IMR-90 (cell line): ENCODE results near the gene STYK1. TPM values are rescaled to one million over a fixed set of nuclear protein-coding genes. Genes with fewer than 3 reads are reported as not detected.

Experiments used
- ATAC-seq: fragments of 200-7000 bp; cut with Tn5 transposase; 2 replicates; pipeline ENCODE4 v1.9.1; 2020; ENCODE audit warnings: low read depth, mild to moderate bottlenecking, moderate library complexity
- BruUV-seq: library from RNA; stranded (reverse); fragments of 400-500 nt; replicated peaks from 2 replicates; lab custom pipeline; 2021; lab: Mats Ljungman, UMichigan
- CTCF ChIA-PET: fragments of 300-600 bp; formaldehyde crosslinking; extraction: SDS; loops from one replicate; lab custom pipeline; 2021; ENCODE audit warnings: antibody characterized with exemption; lab: Yijun Ruan, JAX
- POLR2A ChIA-PET: fragments of 300-600 bp; sonication (Branson Sonifier 250); formaldehyde crosslinking; loops from one replicate; lab custom pipeline; 2022; ENCODE audit warnings: antibody characterized with exemption; ENCODE audit not compliant: unreplicated experiment; lab: Charles Lee
- DNase-seq: peaks from one replicate; pipeline ENCODE4 v3.0.0; 2013
- H2AFZ ChIP-seq: replicated peaks from 2 replicates; pipeline ENCODE3; 2013; ENCODE audit warnings: low read length, mild to moderate bottlenecking; ENCODE audit not compliant: poor library complexity
- H2AK5ac ChIP-seq: 2 replicates; pipeline ENCODE4 v1.6.1; 2013; ENCODE audit warnings: low read depth, low read length, inconsistent platforms
- H2AK9ac ChIP-seq: replicated peaks from 2 replicates; pipeline ENCODE3; 2013; ENCODE audit warnings: mild to moderate bottlenecking, low read depth, low read length, moderate library complexity; ENCODE audit not compliant: poor library complexity
- H2BK120ac ChIP-seq: 2 replicates; pipeline ENCODE4 v1.6.1; 2013; ENCODE audit warnings: low read depth, low read length, inconsistent platforms
- H2BK15ac ChIP-seq: 3 replicates; pipeline ENCODE4 v1.6.1; 2013; ENCODE audit warnings: low read depth, low read length, inconsistent platforms
- H2BK20ac ChIP-seq: 2 replicates; pipeline ENCODE4 v1.6.1; 2013; ENCODE audit warnings: low read depth, mild to moderate bottlenecking, inconsistent platforms, low read length, moderate library complexity
- H2BK5ac ChIP-seq: 2 replicates; pipeline ENCODE4 v1.6.1; 2013; ENCODE audit warnings: mild to moderate bottlenecking, low read depth, low read length, inconsistent platforms; ENCODE audit not compliant: poor library complexity, severe bottlenecking
- H3K14ac ChIP-seq: replicated peaks from 2 replicates; pipeline ENCODE4 v1.6.1; 2013; ENCODE audit warnings: low read depth, low read length, inconsistent platforms
- H3K18ac ChIP-seq: 2 replicates; pipeline ENCODE4 v1.6.1; 2013; ENCODE audit warnings: low read depth, low read length, control low read depth
- H3K23ac ChIP-seq: 2 replicates; pipeline ENCODE4 v1.6.1; 2013; ENCODE audit warnings: low read depth, low read length, inconsistent platforms
- H3K27ac ChIP-seq: 2 replicates; pipeline ENCODE4 v1.5.1; 2013; ENCODE audit warnings: mild to moderate bottlenecking, control low read depth, low read length; ENCODE audit not compliant: insufficient read depth
- H3K27me3 ChIP-seq: 2 replicates; pipeline ENCODE4 v1.6.1; 2013; ENCODE audit warnings: low read length; ENCODE audit not compliant: control insufficient read depth, insufficient read depth
- H3K36me3 ChIP-seq: 2 replicates; pipeline ENCODE4 v1.6.1; 2013; ENCODE audit warnings: low read length, mixed read lengths; ENCODE audit not compliant: control insufficient read depth, insufficient read depth
- H3K4ac ChIP-seq: 2 replicates; pipeline ENCODE4 v1.6.1; 2013; ENCODE audit warnings: low read depth, low read length, inconsistent platforms
- H3K4me1 ChIP-seq: 2 replicates; pipeline ENCODE4 v1.6.1; 2013; ENCODE audit warnings: low read length, mixed read lengths; ENCODE audit not compliant: control insufficient read depth, insufficient read depth
- H3K4me2 ChIP-seq: 2 replicates; pipeline ENCODE4 v1.6.1; 2013; ENCODE audit warnings: low read depth, mild to moderate bottlenecking, control low read depth, low read length, moderate library complexity
- H3K4me3 ChIP-seq: 2 replicates; pipeline ENCODE4 v1.5.1; 2013; ENCODE audit warnings: low read depth, mild to moderate bottlenecking, control low read depth, low read length, moderate library complexity; ENCODE audit not compliant: insufficient read depth
- H3K56ac ChIP-seq: 2 replicates; pipeline ENCODE4 v1.6.1; 2013; ENCODE audit warnings: low read length, inconsistent platforms; ENCODE audit not compliant: insufficient read depth; ENCODE audit errors: extremely low read depth
- H3K79me1 ChIP-seq, 2 experiments: 2 replicates each; pipeline ENCODE4 v1.6.1; 2013; ENCODE audit warnings: low read length in 2 of 2, inconsistent platforms in 1 of 2, low read depth in 1 of 2
- H3K9ac ChIP-seq: 2 replicates; pipeline ENCODE4 v1.6.1; 2013; ENCODE audit warnings: low read depth, low read length, control low read depth
- H3K9me1 ChIP-seq: 2 replicates; pipeline ENCODE4 v1.6.1; 2013; ENCODE audit warnings: low read length, inconsistent platforms; ENCODE audit not compliant: insufficient read depth
- H3K9me3 ChIP-seq: 2 replicates; pipeline ENCODE4 v1.6.1; 2013; ENCODE audit warnings: low read length; ENCODE audit not compliant: control insufficient read depth, insufficient read depth
- H4K20me1 ChIP-seq: 2 replicates; pipeline ENCODE4 v1.6.1; 2013; ENCODE audit warnings: low read length, inconsistent platforms; ENCODE audit not compliant: insufficient read depth
- H4K5ac ChIP-seq: 2 replicates; pipeline ENCODE4 v1.6.1; 2013; ENCODE audit warnings: mild to moderate bottlenecking, low read depth, low read length, control low read depth
- H4K8ac ChIP-seq, 2 experiments: 2 replicates each; pipeline ENCODE4 v1.6.1; 2013; ENCODE audit warnings: low read depth in 2 of 2, low read length in 2 of 2, control low read depth in 1 of 2, inconsistent platforms in 1 of 2
- H4K91ac ChIP-seq: 2 replicates; pipeline ENCODE4 v1.6.1; 2013; ENCODE audit warnings: low read depth, low read length, inconsistent platforms; ENCODE audit not compliant: insufficient read depth
- BHLHE40 ChIP-seq: fragments of 150-350 bp; IDR thresholded peaks from 2 replicates; pipeline ENCODE4 v1.6.1; 2016; ENCODE audit warnings: mild to moderate bottlenecking, low read depth, low read length
- CEBPB ChIP-seq: IDR thresholded peaks from 2 replicates; pipeline ENCODE4 v1.6.1; 2012; ENCODE audit warnings: low read depth, low read length, improper control_type of control experiment
- CHD1 ChIP-seq: IDR thresholded peaks from 2 replicates; pipeline ENCODE4 v1.6.1; 2012; ENCODE audit warnings: low read depth, low read length, improper control_type of control experiment
- FOS ChIP-seq: fragments of 150-350 bp; IDR thresholded peaks from 2 replicates; pipeline ENCODE4 v1.6.1; 2016; ENCODE audit warnings: low read depth, low read length
- MAFK ChIP-seq: IDR thresholded peaks from 2 replicates; pipeline ENCODE4 v1.6.1; 2012; ENCODE audit warnings: low read depth, low read length, improper control_type of control experiment
- MXI1 ChIP-seq: IDR thresholded peaks from 2 replicates; pipeline ENCODE4 v1.6.1; 2012; ENCODE audit warnings: low read depth, mild to moderate bottlenecking, low read length, moderate library complexity, borderline replicate concordance
- NFE2L2 ChIP-seq: fragments of 150-350 bp; IDR thresholded peaks from 2 replicates; pipeline ENCODE4 v1.6.1; 2016; ENCODE audit warnings: low read depth, mild to moderate bottlenecking, low read length
- POLR2A ChIP-seq: IDR thresholded peaks from 2 replicates; pipeline ENCODE4 v1.6.1; 2012; ENCODE audit warnings: mild to moderate bottlenecking, low read depth, low read length
- RCOR1 ChIP-seq: IDR thresholded peaks from 2 replicates; pipeline ENCODE4 v1.6.1; 2012; ENCODE audit warnings: mild to moderate bottlenecking, low read length, improper control_type of control experiment; ENCODE audit not compliant: insufficient replicate concordance
- WGBS, 2 experiments: methylation state at CpG; one replicate each; pipeline versions ENCODE4 v1.1.5 to v1.1.7; 2013; ENCODE audit warnings: missing lambda C conversion rate in 2 of 2; ENCODE audit not compliant: insufficient read length in 1 of 2; ENCODE audit errors: extremely low coverage in 2 of 2; 5-methylcytosine and 5-hydroxymethylcytosine counted together
- dilution Hi-C: fragments of 300-500 bp; cut with HindIII; formaldehyde crosslinking; loops from one replicate; pipeline ENCODE4 v1.14.3; 2018; ENCODE audit warnings: low sequenced_read_pairs; ENCODE audit not compliant: unreplicated experiment
- in situ Hi-C: fragments of 300-500 bp; cut with MboI; formaldehyde crosslinking; loops from 3 replicates; pipeline ENCODE4 v1.14.3; 2019; ENCODE audit warnings: low sequenced_read_pairs, inconsistent platforms, mixed read lengths
- intact Hi-C: fragments of 100-400 bp; cut with micrococcal nuclease; formaldehyde crosslinking; loops from 2 replicates; pipeline ENCODE4 v1.10.0; 2022
- polyA plus RNA-seq, 3 experiments: library from polyadenylated mRNA; depleted of rRNA; stranded (reverse); fragments of >200 nt; gene quantifications; 2 replicates each; pipeline ENCODE4 v1.2.3, GENCODE V29; 2012; ENCODE audit warnings: low replicate concordance in 1 of 3
- total RNA-seq: library from RNA; depleted of rRNA; stranded (reverse); fragments of >200 nt; gene quantifications from 2 replicates; pipeline ENCODE4 v1.2.3, GENCODE V29; 2012
- TF ChIP-seq, protein P1 (sequence below): fragments of 150-350 bp; IDR thresholded peaks from 2 replicates; pipeline ENCODE4 v1.6.1; 2016; ENCODE audit warnings: low read depth, mild to moderate bottlenecking, low read length, moderate library complexity, borderline replicate concordance
- TF ChIP-seq, protein P2 (sequence below): conservative IDR thresholded peaks from 2 replicates; pipeline ENCODE4 v1.5.1; 2012; ENCODE audit warnings: mild to moderate bottlenecking, low read depth, low read length, improper control_type of control experiment

STYK1 gene
- total and polyA plus RNA-seq, 2 of the 4 experiments (the other 2 are of a cell fraction) = 0.36 to 0.72 TPM

DNA sequence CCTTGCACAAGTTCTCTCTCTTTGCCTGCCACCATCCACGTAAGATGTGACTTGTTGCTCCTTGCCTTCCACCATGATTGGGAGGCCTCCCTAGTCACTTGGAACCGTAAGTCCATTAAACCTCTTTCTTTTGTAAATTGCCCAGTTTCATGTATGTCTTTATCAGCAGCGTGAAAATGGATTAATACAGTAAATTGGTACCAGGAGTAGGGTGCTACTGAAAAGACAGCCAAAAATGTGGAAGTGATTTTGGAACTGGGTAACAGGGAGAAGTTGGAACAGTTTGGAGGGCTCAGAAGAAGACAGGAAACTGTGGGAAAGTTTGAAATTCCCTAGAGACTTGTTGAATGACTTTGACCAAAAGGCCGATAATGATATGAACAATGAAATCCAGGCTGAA is 27.9 kb downstream of the STYK1 start:
- no peak overlapping the region for H3K56ac ChIP-seq
- H3K36me3 ChIP-seq = no peaks in the 10 kb centered on the region
- H2BK5ac ChIP-seq = no peak overlapping the region
- 67% methylated on average over 2 of the region's 4 CpGs; no CpG with 5 or more reads in 1 of the 2 experiments for WGBS, 2 experiments
- no peak for DNase-seq
- no peak overlapping the region for H3K4me3 ChIP-seq
- no peaks in the 10 kb centered on the region for H4K20me1 ChIP-seq
- TF ChIP-seq CEBPB (no peak), BHLHE40 (no peak), POLR2A (no peak), NFE2L2 (no peak), MAFK (no peak), CHD1 (no peak), RCOR1 (no peak), FOS (no peak), MXI1 (no peak)
- TF ChIP-seq, protein P1, sequence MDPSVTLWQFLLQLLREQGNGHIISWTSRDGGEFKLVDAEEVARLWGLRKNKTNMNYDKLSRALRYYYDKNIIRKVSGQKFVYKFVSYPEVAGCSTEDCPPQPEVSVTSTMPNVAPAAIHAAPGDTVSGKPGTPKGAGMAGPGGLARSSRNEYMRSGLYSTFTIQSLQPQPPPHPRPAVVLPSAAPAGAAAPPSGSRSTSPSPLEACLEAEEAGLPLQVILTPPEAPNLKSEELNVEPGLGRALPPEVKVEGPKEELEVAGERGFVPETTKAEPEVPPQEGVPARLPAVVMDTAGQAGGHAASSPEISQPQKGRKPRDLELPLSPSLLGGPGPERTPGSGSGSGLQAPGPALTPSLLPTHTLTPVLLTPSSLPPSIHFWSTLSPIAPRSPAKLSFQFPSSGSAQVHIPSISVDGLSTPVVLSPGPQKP = no peak
- TF ChIP-seq, protein P2, sequence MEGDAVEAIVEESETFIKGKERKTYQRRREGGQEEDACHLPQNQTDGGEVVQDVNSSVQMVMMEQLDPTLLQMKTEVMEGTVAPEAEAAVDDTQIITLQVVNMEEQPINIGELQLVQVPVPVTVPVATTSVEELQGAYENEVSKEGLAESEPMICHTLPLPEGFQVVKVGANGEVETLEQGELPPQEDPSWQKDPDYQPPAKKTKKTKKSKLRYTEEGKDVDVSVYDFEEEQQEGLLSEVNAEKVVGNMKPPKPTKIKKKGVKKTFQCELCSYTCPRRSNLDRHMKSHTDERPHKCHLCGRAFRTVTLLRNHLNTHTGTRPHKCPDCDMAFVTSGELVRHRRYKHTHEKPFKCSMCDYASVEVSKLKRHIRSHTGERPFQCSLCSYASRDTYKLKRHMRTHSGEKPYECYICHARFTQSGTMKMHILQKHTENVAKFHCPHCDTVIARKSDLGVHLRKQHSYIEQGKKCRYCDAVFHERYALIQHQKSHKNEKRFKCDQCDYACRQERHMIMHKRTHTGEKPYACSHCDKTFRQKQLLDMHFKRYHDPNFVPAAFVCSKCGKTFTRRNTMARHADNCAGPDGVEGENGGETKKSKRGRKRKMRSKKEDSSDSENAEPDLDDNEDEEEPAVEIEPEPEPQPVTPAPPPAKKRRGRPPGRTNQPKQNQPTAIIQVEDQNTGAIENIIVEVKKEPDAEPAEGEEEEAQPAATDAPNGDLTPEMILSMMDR = no peak
- POLR2A ChIA-PET = no interaction called here
- no peak overlapping the region for H3K4me2 ChIP-seq
- H4K91ac ChIP-seq = no peak overlapping the region
- H2BK120ac ChIP-seq = no peak overlapping the region
- H2AFZ ChIP-seq = no peak overlapping the region
- no peaks in the 10 kb centered on the region for H3K27me3 ChIP-seq
- in situ Hi-C loops (no loop called here), intact Hi-C loops (no loop called here), dilution Hi-C loops (no loop called here)
- no peak overlapping the region for H2BK15ac ChIP-seq
- no peak overlapping the region for H2BK20ac ChIP-seq
- H3K23ac ChIP-seq = no peak overlapping the region
- ATAC-seq = no peak
- no peak overlapping the region for H3K14ac ChIP-seq
- H4K5ac ChIP-seq = no peak overlapping the region
- BruUV-seq = no TSS peak
- H3K9me1 ChIP-seq = peaks cover 7% of the 10 kb centered on the region; the same call in 1 of the 2 replicates
- peaks cover 4% of the 10 kb centered on the region; the same call in 1 of the 2 replicates for H3K4me1 ChIP-seq
- peaks cover 12% of the 10 kb centered on the region; the same call in 1 of the 2 replicates for H3K9me3 ChIP-seq
- H3K27ac ChIP-seq = no peak overlapping the region
- H3K18ac ChIP-seq = no peak overlapping the region
- CTCF ChIA-PET = no interaction called here
- no peaks in the 10 kb centered on the region for H3K79me1 ChIP-seq
- H3K4ac ChIP-seq = no peak overlapping the region
- no peak overlapping the region for H2AK5ac ChIP-seq
- H2AK9ac ChIP-seq = no peak overlapping the region
- H4K8ac ChIP-seq = no peak overlapping the region
- H3K9ac ChIP-seq = no peak overlapping the region
